SK-N-SH treated with all-trans-retinoic acid at 6 μM for 48 hours (cell line): Measurements from ENCODE around the gene CSGALNACT2.

ENCODE experiments used
- ATAC-seq: fragments of 200-7000 bp; cut with Tn5 transposase; 3 replicates; pipeline ENCODE4 v1.9.1; 2020; ENCODE audit warnings: mild to moderate bottlenecking, moderate library complexity
- ARNTL ChIP-seq: fragments of 450-650 bp; formaldehyde crosslinking; IDR thresholded peaks from 2 replicates; pipeline ENCODE4 v1.5.0; 2020; ENCODE audit warnings: low read depth, mild to moderate bottlenecking, moderate library complexity, borderline replicate concordance
- BACH2 ChIP-seq: fragments of 250-450 bp; sonication (Bioruptor Pico); IDR thresholded peaks from 2 replicates; pipeline ENCODE4 v1.9.0; 2021; ENCODE audit warnings: mild to moderate bottlenecking, borderline replicate concordance
- CSDC2 ChIP-seq: fragments of 250-450 bp; sonication (Bioruptor Pico); IDR thresholded peaks from 2 replicates; pipeline ENCODE4 v1.5.0; 2020; ENCODE audit warnings: mild to moderate bottlenecking, moderate library complexity
- ESRRG ChIP-seq: fragments of 250-450 bp; sonication (Bioruptor Pico); IDR thresholded peaks from 2 replicates; pipeline ENCODE4 v1.6.1; 2021; ENCODE audit warnings: mild to moderate bottlenecking
- GLIS3 ChIP-seq: fragments of 250-450 bp; sonication (Bioruptor Pico); IDR thresholded peaks from 2 replicates; pipeline ENCODE4 v1.5.0; 2020; ENCODE audit warnings: mild to moderate bottlenecking, moderate library complexity
- ISL1 ChIP-seq: fragments of 250-450 bp; sonication (Bioruptor Pico); IDR thresholded peaks from 2 replicates; pipeline ENCODE4 v2.1.2; 2022; ENCODE audit warnings: mild to moderate bottlenecking, moderate library complexity
- OSR1 ChIP-seq: fragments of 250-450 bp; sonication (Bioruptor Pico); IDR thresholded peaks from 2 replicates; pipeline ENCODE4 v1.8.0; 2022; ENCODE audit warnings: moderate library complexity, mild to moderate bottlenecking, inconsistent platforms
- PPARA ChIP-seq: fragments of 250-450 bp; sonication (Bioruptor Pico); IDR thresholded peaks from 2 replicates; pipeline ENCODE4 v1.5.0; 2020; ENCODE audit warnings: mild to moderate bottlenecking, borderline replicate concordance
- RARB ChIP-seq: fragments of 250-450 bp; sonication (Bioruptor Pico); IDR thresholded peaks from 2 replicates; pipeline ENCODE4 v1.8.0; 2021; ENCODE audit warnings: mild to moderate bottlenecking, moderate library complexity
- SNAI2 ChIP-seq: fragments of 250-450 bp; sonication (Bioruptor Pico); IDR thresholded peaks from 2 replicates; pipeline ENCODE4 v1.5.0; 2020; ENCODE audit warnings: mild to moderate bottlenecking, moderate library complexity
- TCF4 ChIP-seq: fragments of 250-450 bp; sonication (Bioruptor Pico); IDR thresholded peaks from 2 replicates; pipeline ENCODE4 v1.8.0; 2021; ENCODE audit warnings: mild to moderate bottlenecking, moderate library complexity, borderline replicate concordance
- TOX ChIP-seq: fragments of 250-450 bp; sonication (Bioruptor Pico); IDR thresholded peaks from 2 replicates; pipeline ENCODE4 v1.8.0; 2021; ENCODE audit warnings: mild to moderate bottlenecking, moderate library complexity, borderline replicate concordance
- ZNF70 ChIP-seq: fragments of 450-650 bp; formaldehyde crosslinking; IDR thresholded peaks from 2 replicates; pipeline ENCODE4 v1.5.0; 2020; ENCODE audit warnings: mild to moderate bottlenecking, moderate library complexity
- ZNF8 ChIP-seq: fragments of 450-650 bp; formaldehyde crosslinking; IDR thresholded peaks from 2 replicates; pipeline ENCODE4 v1.5.0; 2020; ENCODE audit warnings: mild to moderate bottlenecking, moderate library complexity
- TF ChIP-seq, protein P1 (sequence below): fragments of 250-450 bp; sonication (Bioruptor Pico); IDR thresholded peaks from 2 replicates; pipeline ENCODE4 v1.5.0; 2020; ENCODE audit warnings: mild to moderate bottlenecking, moderate library complexity
- TF ChIP-seq, protein P2 (sequence below): fragments of 250-450 bp; sonication (Bioruptor Pico); IDR thresholded peaks from 2 replicates; pipeline ENCODE4 v1.8.0; 2021; ENCODE audit warnings: low read depth, mild to moderate bottlenecking, moderate library complexity, borderline replicate concordance
- TF ChIP-seq, protein P3 (sequence below): fragments of 250-450 bp; sonication (Bioruptor Pico); IDR thresholded peaks from 2 replicates; pipeline ENCODE4 v1.8.0; 2020; ENCODE audit warnings: mild to moderate bottlenecking, moderate library complexity, borderline replicate concordance
- TF ChIP-seq, protein P4 (sequence below): fragments of 250-450 bp; sonication (Bioruptor Pico); IDR thresholded peaks from 2 replicates; pipeline ENCODE4 v1.5.1; 2020; ENCODE audit warnings: low read depth, mild to moderate bottlenecking, moderate library complexity
- TF ChIP-seq, protein P5 (sequence below): fragments of 250-450 bp; sonication (Bioruptor Pico); IDR thresholded peaks from 2 replicates; pipeline ENCODE4 v1.5.1; 2021; ENCODE audit warnings: mild to moderate bottlenecking, moderate library complexity

Gene CSGALNACT2, protein sequence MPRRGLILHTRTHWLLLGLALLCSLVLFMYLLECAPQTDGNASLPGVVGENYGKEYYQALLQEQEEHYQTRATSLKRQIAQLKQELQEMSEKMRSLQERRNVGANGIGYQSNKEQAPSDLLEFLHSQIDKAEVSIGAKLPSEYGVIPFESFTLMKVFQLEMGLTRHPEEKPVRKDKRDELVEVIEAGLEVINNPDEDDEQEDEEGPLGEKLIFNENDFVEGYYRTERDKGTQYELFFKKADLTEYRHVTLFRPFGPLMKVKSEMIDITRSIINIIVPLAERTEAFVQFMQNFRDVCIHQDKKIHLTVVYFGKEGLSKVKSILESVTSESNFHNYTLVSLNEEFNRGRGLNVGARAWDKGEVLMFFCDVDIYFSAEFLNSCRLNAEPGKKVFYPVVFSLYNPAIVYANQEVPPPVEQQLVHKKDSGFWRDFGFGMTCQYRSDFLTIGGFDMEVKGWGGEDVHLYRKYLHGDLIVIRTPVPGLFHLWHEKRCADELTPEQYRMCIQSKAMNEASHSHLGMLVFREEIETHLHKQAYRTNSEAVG

DNA sequence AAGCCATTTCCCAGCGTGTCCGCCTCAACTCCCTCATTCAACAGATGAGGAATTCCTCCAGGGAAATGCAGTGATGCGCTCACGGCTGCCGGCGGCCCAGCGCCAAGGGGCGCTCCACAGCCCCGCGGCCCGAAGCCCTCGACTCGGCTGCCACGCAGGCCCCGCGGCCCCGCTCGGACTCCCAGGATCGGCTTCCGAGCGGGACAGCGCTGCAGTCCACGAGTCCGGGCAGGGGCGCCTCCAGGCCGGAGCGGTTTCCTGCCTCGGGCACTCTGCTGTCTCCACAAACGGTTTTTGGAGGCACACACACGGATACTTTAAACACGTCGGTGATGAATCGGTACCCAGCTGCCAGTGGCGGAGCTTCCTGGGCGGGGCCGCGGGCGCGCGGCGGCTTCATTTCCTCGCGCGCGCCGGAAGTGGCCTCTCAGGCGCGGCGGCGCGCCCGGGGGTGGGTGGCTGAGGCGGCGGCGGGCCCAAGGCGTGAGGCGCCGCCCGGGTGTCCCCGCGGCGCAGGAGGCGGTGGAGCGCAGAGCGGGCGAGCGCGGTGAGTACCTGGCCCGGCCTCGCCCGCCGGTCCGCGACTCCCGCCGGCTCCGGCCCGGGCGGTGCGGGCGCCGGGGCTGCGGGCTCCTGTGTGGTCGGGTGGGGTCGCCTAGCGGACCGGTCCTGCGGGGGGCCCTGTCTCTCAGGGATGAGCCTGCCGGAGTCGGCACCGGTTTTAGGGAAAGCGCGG lies at the start of gene CSGALNACT2:
CSGALNACT2 (plus strand) TSS at position 425 of the 736 bp plus-strand sequence. CDS start 16,705 bp downstream, outside the sequence.
- TF ChIP-seq, protein P1, sequence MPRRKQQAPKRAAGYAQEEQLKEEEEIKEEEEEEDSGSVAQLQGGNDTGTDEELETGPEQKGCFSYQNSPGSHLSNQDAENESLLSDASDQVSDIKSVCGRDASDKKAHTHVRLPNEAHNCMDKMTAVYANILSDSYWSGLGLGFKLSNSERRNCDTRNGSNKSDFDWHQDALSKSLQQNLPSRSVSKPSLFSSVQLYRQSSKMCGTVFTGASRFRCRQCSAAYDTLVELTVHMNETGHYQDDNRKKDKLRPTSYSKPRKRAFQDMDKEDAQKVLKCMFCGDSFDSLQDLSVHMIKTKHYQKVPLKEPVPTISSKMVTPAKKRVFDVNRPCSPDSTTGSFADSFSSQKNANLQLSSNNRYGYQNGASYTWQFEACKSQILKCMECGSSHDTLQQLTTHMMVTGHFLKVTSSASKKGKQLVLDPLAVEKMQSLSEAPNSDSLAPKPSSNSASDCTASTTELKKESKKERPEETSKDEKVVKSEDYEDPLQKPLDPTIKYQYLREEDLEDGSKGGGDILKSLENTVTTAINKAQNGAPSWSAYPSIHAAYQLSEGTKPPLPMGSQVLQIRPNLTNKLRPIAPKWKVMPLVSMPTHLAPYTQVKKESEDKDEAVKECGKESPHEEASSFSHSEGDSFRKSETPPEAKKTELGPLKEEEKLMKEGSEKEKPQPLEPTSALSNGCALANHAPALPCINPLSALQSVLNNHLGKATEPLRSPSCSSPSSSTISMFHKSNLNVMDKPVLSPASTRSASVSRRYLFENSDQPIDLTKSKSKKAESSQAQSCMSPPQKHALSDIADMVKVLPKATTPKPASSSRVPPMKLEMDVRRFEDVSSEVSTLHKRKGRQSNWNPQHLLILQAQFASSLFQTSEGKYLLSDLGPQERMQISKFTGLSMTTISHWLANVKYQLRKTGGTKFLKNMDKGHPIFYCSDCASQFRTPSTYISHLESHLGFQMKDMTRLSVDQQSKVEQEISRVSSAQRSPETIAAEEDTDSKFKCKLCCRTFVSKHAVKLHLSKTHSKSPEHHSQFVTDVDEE (CRISPR knock-in tag) = peak; percentile 41; the same call in 1 of the 2 replicates
- no peak for TF ChIP-seq ISL1 (CRISPR knock-in tag)
- ATAC-seq = peak; percentile 77

DNA sequence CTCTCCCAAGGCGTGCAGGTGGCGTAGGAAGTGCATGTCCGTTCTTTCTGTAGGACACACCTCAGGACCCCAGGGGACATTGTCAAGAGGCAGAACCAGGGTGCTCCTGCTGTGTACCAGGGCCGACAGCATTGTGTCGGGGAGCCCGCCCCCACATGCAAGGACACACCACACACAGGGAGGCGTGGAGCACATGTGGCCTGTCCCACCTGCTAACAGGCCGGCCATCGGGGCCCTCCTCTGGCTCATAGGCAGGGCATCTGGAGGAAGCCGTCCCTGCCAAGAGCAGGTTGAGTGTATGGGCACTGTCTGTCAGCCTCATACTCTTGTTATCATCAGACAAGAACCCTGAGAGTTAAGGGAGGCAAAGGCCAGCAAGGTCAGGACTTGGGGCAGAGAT lies 48.7 kb upstream of the CSGALNACT2 start:
- no peak for ATAC-seq
- TF ChIP-seq PPARA (CRISPR knock-in tag) = no peak
- no peak for TF ChIP-seq CSDC2 (CRISPR knock-in tag)
- no peak for TF ChIP-seq RARB
- no peak for TF ChIP-seq SNAI2 (CRISPR knock-in tag)
- TF ChIP-seq ZNF70 (CRISPR knock-in tag) = no peak
- TF ChIP-seq, protein P2, sequence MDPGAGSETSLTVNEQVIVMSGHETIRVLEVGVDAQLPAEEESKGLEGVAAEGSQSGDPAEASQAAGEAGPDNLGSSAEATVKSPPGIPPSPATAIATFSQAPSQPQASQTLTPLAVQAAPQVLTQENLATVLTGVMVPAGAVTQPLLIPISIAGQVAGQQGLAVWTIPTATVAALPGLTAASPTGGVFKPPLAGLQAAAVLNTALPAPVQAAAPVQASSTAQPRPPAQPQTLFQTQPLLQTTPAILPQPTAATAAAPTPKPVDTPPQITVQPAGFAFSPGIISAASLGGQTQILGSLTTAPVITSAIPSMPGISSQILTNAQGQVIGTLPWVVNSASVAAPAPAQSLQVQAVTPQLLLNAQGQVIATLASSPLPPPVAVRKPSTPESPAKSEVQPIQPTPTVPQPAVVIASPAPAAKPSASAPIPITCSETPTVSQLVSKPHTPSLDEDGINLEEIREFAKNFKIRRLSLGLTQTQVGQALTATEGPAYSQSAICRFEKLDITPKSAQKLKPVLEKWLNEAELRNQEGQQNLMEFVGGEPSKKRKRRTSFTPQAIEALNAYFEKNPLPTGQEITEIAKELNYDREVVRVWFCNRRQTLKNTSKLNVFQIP = no peak
- no peak for TF ChIP-seq OSR1
- TF ChIP-seq, protein P3, sequence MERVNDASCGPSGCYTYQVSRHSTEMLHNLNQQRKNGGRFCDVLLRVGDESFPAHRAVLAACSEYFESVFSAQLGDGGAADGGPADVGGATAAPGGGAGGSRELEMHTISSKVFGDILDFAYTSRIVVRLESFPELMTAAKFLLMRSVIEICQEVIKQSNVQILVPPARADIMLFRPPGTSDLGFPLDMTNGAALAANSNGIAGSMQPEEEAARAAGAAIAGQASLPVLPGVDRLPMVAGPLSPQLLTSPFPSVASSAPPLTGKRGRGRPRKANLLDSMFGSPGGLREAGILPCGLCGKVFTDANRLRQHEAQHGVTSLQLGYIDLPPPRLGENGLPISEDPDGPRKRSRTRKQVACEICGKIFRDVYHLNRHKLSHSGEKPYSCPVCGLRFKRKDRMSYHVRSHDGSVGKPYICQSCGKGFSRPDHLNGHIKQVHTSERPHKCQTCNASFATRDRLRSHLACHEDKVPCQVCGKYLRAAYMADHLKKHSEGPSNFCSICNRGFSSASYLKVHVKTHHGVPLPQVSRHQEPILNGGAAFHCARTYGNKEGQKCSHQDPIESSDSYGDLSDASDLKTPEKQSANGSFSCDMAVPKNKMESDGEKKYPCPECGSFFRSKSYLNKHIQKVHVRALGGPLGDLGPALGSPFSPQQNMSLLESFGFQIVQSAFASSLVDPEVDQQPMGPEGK (CRISPR knock-in tag) = no peak
- TF ChIP-seq, protein P4, sequence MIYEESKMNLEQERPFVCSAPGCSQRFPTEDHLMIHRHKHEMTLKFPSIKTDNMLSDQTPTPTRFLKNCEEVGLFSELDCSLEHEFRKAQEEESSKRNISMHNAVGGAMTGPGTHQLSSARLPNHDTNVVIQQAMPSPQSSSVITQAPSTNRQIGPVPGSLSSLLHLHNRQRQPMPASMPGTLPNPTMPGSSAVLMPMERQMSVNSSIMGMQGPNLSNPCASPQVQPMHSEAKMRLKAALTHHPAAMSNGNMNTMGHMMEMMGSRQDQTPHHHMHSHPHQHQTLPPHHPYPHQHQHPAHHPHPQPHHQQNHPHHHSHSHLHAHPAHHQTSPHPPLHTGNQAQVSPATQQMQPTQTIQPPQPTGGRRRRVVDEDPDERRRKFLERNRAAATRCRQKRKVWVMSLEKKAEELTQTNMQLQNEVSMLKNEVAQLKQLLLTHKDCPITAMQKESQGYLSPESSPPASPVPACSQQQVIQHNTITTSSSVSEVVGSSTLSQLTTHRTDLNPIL (CRISPR knock-in tag) = no peak
- TF ChIP-seq TCF4 = no peak
- no peak for TF ChIP-seq GLIS3
- TF ChIP-seq, protein P5, sequence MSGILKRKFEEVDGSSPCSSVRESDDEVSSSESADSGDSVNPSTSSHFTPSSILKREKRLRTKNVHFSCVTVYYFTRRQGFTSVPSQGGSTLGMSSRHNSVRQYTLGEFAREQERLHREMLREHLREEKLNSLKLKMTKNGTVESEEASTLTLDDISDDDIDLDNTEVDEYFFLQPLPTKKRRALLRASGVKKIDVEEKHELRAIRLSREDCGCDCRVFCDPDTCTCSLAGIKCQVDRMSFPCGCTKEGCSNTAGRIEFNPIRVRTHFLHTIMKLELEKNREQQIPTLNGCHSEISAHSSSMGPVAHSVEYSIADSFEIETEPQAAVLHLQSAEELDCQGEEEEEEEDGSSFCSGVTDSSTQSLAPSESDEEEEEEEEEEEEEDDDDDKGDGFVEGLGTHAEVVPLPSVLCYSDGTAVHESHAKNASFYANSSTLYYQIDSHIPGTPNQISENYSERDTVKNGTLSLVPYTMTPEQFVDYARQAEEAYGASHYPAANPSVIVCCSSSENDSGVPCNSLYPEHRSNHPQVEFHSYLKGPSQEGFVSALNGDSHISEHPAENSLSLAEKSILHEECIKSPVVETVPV (CRISPR knock-in tag) = no peak
- TF ChIP-seq ESRRG (CRISPR knock-in tag) = no peak
- TF ChIP-seq ARNTL = no peak
- TF ChIP-seq BACH2 = no peak
- no peak for TF ChIP-seq TOX (CRISPR knock-in tag)
- no peak for TF ChIP-seq ISL1 (CRISPR knock-in tag)
- TF ChIP-seq, protein P1 (CRISPR knock-in tag) = no peak
- TF ChIP-seq ZNF8 = no peak
